ENCODE measurements around the gene PSMA8. TPM values are rescaled to one million over a fixed set of nuclear protein-coding genes. Genes with fewer than 3 reads are reported as not detected.
A peak's percentile ranks its signal among the peaks of the same experiment; 100 is the strongest.

PSMA8 gene
- total and polyA plus RNA-seq, 2 of the 13 experiments (the other 11 are each of a cell fraction or from before 2014, with no cell fraction given), result not detected

DNA sequence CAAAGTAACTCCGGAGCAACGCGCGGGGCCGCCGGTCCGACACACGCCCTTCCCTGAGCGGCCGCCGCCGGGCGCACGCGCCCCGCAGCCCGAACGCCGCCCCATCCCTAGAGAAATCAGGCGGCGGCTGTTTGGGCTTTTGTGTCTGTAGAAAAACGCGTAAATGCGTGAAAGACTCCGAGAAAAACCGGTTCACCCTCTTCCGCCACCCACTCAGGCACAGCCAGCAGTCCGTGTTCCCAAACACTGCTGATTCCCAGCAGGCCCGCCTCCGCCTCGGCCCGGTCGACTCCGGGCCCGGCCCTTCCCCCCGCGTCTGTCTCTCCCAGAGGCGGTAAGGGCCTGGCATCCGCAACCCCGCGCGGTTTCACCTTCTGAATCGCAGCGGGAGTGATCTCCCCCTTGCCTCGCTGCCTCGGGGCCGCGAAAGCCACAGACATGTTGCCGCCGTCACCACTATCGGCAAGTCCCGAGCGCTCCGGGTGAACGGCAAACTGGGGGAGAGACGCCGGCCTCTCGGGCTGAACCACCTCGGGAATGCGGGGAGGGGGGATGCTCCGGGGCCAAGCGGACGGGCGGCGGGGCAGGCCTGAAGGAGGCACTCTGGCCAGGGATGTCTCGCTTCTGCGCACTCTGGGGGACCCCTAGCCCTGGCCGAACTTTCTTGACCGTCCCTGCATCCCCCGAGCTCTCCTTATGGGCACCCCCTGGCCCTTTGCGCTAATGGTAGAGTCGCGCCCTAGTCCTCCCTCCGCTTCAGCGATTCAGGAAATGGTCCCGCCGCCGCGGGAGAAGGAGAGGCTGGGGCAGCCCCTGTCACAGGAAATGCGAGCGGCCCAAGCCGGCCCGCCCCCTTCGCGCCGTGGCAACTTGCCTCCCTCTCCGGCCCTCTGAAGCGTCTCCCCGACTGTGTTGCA, 43.3 kb upstream of the PSMA8 start, which contains the start of gene SS18 (continued):
- TF ChIP-seq CEBPB (IDR thresholded peaks at IDR 0.05; ENCODE audit: borderline replicate concordance, low read depth, low read length) (no peak), BRCA1 (CRISPR knock-in tag; IDR thresholded peaks at IDR 0.05) (no peak), LCORL (IDR thresholded peaks at IDR 0.05) (no peak), LCORL (CRISPR knock-in tag; IDR thresholded peaks at IDR 0.05) (0 out of 2 replicates have a peak, but pooled peaks have one; percentile 26), HDAC2 (CRISPR knock-in tag; IDR thresholded peaks at IDR 0.05) (no peak), HCFC1 (IDR thresholded peaks at IDR 0.05; ENCODE audit: low read depth, low read length) (no peak), ZNF329 (CRISPR knock-in tag; IDR thresholded peaks at IDR 0.05; ENCODE audit: low read depth) (peak; percentile 65), PTBP1 (IDR thresholded peaks at IDR 0.05; ENCODE audit: low read depth, low read length, poor library complexity, severe bottlenecking) (no peak), ZNF652 (CRISPR knock-in tag; IDR thresholded peaks at IDR 0.05; ENCODE audit: borderline replicate concordance, low read depth) (no peak), ATM (IDR thresholded peaks at IDR 0.05; ENCODE audit: borderline replicate concordance) (no peak), SAP130 (CRISPR knock-in tag; IDR thresholded peaks at IDR 0.05; ENCODE audit: low read depth) (peak; percentile 82), ZNF766 (CRISPR knock-in tag; IDR thresholded peaks at IDR 0.05; ENCODE audit: borderline replicate concordance) (peak; percentile 59; the same call in 1 of the 2 replicates), AKAP8 (CRISPR knock-in tag; IDR thresholded peaks at IDR 0.05) (no peak), DPF2 (CRISPR knock-in tag; IDR thresholded peaks at IDR 0.05; ENCODE audit: borderline replicate concordance, low read depth) (no peak), GATAD2A (CRISPR knock-in tag; IDR thresholded peaks at IDR 0.05) (0 out of 2 replicates have a peak, but pooled peaks have one; percentile 10), ERF (CRISPR knock-in tag; IDR thresholded peaks at IDR 0.05) (no peak), ZBTB20 (CRISPR knock-in tag; IDR thresholded peaks at IDR 0.05; ENCODE audit: borderline replicate concordance, low read depth) (peak; percentile 67; the same call in 1 of the 2 replicates), FOXK2 (IDR thresholded peaks at IDR 0.05) (peak; percentile 99), ZSCAN12 (CRISPR knock-in tag; IDR thresholded peaks at IDR 0.05) (no peak), GABPB1 (CRISPR knock-in tag; IDR thresholded peaks at IDR 0.05) (peak; percentile 87), ZNF354B (CRISPR knock-in tag; IDR thresholded peaks at IDR 0.05) (no peak)
- TF ChIP-seq, protein P1, sequence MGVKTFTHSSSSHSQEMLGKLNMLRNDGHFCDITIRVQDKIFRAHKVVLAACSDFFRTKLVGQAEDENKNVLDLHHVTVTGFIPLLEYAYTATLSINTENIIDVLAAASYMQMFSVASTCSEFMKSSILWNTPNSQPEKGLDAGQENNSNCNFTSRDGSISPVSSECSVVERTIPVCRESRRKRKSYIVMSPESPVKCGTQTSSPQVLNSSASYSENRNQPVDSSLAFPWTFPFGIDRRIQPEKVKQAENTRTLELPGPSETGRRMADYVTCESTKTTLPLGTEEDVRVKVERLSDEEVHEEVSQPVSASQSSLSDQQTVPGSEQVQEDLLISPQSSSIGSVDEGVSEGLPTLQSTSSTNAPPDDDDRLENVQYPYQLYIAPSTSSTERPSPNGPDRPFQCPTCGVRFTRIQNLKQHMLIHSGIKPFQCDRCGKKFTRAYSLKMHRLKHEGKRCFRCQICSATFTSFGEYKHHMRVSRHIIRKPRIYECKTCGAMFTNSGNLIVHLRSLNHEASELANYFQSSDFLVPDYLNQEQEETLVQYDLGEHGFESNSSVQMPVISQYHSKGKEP (CRISPR knock-in tag; IDR thresholded peaks at IDR 0.05), result no peak
- TF ChIP-seq, protein P2, sequence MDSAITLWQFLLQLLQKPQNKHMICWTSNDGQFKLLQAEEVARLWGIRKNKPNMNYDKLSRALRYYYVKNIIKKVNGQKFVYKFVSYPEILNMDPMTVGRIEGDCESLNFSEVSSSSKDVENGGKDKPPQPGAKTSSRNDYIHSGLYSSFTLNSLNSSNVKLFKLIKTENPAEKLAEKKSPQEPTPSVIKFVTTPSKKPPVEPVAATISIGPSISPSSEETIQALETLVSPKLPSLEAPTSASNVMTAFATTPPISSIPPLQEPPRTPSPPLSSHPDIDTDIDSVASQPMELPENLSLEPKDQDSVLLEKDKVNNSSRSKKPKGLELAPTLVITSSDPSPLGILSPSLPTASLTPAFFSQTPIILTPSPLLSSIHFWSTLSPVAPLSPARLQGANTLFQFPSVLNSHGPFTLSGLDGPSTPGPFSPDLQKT (CRISPR knock-in tag; IDR thresholded peaks at IDR 0.05; ENCODE audit: borderline replicate concordance), result no peak; the same call in 1 of the 2 replicates
- TF ChIP-seq, protein P3, sequence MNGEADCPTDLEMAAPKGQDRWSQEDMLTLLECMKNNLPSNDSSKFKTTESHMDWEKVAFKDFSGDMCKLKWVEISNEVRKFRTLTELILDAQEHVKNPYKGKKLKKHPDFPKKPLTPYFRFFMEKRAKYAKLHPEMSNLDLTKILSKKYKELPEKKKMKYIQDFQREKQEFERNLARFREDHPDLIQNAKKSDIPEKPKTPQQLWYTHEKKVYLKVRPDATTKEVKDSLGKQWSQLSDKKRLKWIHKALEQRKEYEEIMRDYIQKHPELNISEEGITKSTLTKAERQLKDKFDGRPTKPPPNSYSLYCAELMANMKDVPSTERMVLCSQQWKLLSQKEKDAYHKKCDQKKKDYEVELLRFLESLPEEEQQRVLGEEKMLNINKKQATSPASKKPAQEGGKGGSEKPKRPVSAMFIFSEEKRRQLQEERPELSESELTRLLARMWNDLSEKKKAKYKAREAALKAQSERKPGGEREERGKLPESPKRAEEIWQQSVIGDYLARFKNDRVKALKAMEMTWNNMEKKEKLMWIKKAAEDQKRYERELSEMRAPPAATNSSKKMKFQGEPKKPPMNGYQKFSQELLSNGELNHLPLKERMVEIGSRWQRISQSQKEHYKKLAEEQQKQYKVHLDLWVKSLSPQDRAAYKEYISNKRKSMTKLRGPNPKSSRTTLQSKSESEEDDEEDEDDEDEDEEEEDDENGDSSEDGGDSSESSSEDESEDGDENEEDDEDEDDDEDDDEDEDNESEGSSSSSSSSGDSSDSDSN (CRISPR knock-in tag; IDR thresholded peaks at IDR 0.05), result peak; percentile 91
- TF ChIP-seq, protein P4, sequence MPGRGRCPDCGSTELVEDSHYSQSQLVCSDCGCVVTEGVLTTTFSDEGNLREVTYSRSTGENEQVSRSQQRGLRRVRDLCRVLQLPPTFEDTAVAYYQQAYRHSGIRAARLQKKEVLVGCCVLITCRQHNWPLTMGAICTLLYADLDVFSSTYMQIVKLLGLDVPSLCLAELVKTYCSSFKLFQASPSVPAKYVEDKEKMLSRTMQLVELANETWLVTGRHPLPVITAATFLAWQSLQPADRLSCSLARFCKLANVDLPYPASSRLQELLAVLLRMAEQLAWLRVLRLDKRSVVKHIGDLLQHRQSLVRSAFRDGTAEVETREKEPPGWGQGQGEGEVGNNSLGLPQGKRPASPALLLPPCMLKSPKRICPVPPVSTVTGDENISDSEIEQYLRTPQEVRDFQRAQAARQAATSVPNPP (CRISPR knock-in tag; IDR thresholded peaks at IDR 0.05), result no peak

All from HepG2 (cell line).